GM21367 (cell line): ENCODE measurements around the gene MACROH2A2.
A peak's percentile ranks its signal among the peaks of the same experiment; 100 is the strongest.

Source experiments
- ATAC-seq: cut with Tn5 transposase; IDR thresholded peaks from one replicate; pipeline ENCODE4 v1.9.1; 2021; ENCODE audit not compliant: unreplicated experiment

The MACROH2A2 gene

DNA sequence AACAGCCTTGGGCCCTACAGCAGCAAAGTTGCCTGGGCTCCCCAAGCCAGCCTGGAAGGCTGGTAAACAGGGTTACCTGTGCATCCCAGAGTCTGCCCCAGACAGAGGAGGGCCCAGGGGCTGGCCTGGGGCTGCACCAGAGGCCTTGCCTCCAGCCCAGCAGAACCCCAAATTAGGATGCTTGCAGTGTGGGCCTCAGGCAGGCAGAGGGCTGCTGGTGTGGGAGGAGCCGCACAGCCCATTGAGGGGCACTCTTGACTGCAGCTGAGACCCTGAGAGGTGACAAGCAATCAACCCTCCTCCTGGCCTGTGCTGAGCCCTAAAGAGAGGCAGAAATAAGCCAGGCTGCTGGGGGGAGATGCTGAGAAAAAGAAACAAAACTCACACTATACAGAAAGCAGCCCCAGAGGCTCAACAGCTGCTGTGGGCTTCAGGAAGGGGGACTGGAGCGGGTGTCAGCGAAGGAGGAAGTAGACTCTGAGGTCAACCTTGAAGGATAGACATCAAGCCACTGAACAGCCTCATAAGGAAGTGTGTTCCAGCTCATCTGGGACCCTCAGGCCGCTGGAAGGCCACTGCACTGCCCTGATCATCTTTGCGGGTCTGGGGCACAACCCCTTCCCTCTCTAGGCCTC lies 73.4 kb downstream of the MACROH2A2 start:
- ATAC-seq = no peak

DNA sequence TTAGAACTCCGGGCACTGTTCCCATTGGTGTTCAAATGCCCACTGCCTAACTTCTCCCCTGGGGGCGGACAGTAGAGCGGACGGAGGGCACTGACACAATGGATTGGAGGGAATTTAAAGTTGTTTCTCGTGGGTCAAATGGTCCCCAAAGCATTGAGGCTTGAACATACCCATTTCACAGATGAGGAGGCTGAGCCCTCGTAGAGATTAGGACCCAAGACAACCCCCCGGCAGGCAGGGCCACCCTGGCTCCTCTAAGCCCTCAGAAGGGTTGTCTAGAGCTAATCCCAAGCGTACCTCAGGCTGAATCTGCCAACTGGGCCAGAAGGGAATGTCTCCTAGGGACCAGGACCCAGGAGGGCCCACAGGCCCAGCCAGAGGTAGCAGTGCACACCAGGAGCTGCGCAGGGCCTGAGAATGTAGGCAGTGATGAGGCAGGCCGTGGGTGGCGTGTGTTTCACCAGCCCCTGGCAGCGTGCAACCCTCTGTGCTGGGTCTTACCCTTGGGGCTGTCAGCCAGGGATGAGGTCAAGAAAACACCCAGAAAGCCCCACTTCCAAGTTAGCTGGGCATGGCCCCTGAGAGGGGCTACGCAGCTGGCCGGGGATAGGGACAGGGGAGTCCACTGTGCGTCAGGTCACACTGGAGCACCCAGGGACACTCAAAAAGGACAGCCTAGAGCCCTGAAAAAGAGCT lies 74.2 kb downstream of the MACROH2A2 start:
- ATAC-seq = no peak

DNA sequence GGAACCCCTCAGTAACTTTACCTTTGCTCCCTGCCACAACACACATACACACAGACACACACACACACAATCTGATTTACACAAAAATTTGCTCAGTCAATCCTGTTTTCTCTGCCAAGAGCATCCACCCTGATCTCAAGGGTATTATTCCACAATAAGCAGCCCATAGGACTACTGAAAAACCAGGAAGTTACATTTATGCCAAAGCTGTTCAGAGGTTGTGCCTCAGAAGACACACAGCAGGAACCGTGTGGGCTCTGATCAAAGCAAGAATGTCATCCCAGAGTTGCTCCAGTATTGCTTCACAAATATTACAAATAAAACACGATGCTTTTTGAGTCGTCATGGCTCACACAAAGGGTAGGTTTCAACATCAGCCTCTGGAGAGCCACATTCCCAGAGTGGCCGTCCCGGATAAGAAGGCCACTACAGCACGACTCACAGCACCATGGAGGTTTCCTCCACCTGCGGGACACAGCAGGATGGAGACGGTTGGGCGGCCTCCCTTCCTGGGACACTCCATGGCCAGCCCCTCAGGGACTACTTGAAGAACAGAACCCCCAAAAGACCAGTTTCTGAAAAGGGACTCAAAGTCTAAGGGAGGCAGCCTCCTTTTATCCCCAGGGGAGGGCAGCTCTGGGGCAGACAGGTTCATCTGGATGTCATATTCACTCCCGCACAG lies 78.4 kb downstream of the MACROH2A2 start:
- no peak for ATAC-seq

DNA sequence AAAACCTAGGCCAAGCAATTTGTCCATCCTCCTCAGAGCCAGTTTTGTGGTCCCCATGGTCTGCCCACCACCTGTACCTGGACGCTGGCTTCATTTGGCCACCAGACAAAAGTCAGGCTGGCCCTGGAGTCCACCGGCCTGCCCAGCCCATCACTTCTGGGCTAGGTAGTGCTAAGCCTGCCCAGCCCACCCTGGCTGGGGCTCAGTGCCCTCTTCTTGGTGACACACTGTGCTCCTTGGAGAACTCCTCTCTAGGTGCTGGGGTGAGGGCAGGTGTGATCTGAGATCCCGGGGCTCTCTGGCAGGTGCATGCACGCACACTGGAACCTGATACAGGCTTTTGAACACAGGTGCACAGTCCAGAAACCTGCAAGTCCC lies 78.9 kb downstream of the MACROH2A2 start:
- no peak for ATAC-seq

DNA sequence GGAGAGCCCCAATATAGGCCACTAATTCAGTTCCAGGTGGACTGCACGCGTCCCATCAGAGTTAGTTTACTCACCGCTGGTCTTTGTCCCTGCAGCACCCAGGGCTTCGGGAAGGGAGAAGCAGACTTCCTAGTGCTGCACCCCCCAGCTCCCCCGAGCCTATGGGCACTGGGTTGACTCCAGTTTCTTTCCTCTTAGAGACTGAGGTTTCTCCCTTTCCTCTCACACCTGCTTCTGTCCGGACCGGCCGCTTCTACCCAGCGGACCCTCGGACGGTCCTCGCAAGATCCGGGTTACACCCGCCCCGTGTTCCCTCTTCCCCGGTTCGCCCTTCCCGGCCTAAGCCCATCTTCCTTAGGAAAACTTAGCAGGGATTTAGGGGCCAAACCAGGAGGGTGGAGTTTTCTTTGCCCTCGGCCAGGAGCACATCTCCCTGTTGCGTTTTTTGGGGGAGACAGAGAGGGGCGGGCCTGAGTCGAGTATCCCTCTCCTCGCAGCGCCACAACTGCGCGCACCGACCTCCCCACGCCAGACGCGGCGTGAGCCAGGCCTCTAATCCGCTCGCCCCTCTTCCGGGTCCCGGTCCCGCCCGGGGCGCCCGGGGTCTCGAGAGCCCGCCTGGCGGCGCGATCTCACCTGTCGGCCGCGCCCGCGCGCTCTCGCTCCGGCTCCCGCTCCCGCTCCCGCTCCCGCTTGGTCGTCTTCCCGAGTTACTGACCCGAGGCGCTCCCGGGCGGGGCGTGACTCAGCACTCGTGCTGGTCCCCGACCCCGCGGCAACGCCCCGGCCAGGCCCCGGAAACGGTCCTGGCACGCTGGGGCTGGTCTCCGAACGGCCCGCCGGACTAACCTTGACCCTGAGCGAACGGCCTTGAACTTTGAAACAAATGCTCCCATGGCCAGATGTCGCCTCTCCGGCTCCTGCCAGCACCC lies 79.7 kb downstream of the MACROH2A2 start, which contains the start of gene AIFM2:
TSS of gene AIFM2 (minus strand) at position 728 of the 932 bp plus-strand sequence. CDS start 8,741 bp downstream, outside the sequence.
- peak; percentile 61 for ATAC-seq

DNA sequence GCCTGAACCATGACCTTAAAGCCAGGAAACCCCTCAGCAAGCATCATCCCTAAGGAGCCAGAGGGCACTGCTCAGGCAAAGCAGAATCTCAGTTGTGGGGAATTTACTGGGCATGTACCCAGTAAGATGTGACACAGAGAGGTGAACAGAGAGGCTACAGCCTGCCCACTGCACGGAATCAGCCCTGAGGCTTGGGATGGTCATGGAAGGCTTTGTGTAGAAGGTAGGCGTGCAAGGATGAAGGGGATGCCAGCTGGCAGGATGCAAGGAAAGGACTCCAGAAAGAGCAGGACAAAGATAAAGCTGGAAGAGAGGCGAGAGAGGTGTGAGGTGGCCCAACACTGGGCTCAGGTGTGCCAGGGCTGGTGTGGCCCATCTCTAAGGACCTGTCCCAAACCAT lies 82.4 kb downstream of the MACROH2A2 start:
- ATAC-seq = no peak

- ATAC-seq = no peak
Observed at GRCh38 chr10:70135684-70136083, 83.0 kb downstream of the MACROH2A2 start.

DNA sequence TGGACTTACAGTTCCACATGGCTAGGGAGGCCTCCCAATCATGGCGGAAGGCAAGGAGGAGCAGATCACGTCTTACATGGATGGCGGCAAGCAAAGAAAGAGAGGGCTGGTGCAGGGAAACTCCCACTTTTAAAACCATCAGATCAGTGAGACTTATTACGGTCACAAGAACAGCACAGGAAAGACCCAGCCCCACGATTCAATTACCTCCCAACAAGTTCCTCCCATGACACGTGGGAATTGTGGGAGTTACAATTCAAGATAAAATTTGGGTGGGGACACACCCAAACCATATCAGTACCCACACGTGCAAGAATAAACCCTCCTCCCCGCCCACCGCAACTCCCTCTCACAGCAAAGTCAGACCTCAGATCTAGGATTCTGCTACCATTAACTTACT lies 84.5 kb downstream of the MACROH2A2 start:
- no peak for ATAC-seq

- ATAC-seq = no peak
Observed at GRCh38 chr10:70137927-70138883, 85.6 kb downstream of the MACROH2A2 start.

DNA sequence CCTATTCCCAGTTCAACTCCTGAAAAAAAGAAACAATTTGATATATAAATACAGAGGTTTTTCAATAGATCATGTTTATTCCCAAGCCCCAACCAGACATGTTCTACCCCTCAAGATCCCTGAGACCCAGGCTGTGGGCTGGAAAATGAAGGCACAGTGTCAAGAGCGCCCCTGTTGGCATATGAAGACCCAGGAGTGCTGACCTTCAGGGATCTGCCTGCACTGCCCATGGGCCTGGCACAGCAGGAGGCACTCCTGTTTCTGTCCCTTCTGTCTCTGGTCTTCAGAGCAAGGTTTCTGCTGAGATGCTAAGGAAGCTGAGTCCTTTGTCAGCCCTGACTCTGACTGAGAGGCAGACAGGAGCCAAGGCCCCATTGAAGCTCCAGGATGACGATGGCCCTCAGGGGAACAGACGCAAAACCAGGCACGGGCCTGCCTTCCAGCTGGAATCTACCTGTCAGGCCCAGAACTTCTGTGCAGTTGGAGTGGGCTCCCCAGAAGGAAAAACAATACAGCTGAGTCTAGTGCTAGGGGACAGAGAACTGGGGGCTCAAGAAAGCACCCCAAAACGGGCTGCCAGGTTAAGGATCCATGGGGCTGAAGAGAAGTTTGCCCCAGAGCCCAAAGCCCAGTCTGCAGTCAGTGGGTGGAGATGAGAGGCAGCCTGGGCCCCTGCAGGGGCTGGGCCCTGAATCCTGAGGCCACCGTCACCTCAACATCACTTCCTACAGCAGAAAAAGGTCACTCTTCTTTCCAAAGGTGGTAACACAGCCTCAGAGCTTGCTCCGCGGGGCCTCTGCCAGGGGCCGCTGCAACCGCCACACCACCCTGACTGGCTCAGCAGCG lies 86.7 kb downstream of the MACROH2A2 start:
- no peak for ATAC-seq

DNA sequence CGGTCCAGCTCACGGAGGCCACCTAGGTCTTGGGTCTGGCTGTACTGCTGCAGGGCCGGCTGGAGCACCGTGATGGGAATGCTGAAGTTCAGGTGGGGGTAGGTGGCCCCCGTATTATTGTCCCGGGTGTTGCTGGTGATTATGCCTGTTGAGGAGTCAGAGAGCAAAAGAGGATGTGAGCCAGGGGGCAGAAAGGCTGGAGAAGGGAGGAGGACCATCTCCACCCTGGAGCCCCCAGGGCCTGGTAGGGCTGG lies 87.3 kb downstream of the MACROH2A2 start:
- no peak for ATAC-seq

GRCh38 chr10:70140297-70140696 lies 87.7 kb downstream of the MACROH2A2 start:
- no peak for ATAC-seq

DNA sequence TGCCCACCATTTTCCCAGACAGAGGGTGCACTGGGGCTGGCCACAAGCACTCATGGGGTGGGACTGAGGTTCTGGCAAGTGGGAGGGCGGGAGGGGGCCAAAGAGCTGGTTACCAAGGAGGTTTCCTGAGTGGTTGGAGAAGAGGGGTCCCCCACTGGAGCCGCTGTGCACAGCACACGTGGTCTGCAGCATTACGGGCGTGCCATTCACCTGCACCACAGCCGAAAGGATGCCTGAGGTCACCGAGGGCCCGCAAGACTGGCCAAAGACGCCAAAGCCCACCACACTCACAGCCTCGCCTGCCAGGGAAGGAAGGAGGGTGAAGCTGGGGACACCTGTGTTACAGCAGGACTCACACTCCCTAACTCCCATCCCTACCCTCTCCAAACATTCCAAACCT lies 89.9 kb downstream of the MACROH2A2 start:
- no peak for ATAC-seq

DNA sequence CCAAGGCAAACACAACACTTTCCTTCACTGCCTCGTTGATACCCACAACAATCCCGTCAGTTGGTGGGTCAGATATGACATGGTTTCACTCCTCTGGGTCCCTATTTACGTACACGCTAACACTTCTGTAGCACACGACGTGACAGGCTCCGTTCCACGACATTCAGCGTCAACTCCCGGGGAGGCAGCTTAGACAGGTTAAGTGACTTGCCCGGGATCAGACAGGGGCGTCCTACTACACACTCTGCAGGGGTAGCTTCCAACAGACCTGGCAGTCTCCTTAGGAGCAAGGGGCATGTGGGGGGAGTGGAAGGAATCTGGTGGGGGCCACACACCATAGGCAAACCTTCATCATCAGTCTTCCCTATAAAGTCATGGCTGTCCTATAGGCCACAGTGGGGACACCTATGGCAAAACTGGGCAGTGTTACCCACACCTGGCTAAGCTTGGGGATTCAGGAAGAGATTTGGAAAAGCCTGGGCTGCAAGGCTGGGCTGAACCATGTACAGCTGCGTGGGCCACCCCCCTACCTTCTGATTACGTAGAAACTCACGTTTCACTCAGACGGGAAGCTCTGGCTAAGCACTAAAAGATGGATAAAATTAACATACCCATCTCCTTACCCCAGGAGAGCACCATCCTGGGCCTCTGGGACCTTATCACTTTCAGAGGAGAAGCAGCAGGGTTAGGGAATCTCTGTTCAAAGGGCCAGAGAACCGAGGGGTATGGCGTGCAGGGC lies 91.9 kb downstream of the MACROH2A2 start:
- no peak for ATAC-seq

GRCh38 chr10:70145166-70145665 lies 92.6 kb downstream of the MACROH2A2 start:
- peak; percentile 4 for ATAC-seq

DNA sequence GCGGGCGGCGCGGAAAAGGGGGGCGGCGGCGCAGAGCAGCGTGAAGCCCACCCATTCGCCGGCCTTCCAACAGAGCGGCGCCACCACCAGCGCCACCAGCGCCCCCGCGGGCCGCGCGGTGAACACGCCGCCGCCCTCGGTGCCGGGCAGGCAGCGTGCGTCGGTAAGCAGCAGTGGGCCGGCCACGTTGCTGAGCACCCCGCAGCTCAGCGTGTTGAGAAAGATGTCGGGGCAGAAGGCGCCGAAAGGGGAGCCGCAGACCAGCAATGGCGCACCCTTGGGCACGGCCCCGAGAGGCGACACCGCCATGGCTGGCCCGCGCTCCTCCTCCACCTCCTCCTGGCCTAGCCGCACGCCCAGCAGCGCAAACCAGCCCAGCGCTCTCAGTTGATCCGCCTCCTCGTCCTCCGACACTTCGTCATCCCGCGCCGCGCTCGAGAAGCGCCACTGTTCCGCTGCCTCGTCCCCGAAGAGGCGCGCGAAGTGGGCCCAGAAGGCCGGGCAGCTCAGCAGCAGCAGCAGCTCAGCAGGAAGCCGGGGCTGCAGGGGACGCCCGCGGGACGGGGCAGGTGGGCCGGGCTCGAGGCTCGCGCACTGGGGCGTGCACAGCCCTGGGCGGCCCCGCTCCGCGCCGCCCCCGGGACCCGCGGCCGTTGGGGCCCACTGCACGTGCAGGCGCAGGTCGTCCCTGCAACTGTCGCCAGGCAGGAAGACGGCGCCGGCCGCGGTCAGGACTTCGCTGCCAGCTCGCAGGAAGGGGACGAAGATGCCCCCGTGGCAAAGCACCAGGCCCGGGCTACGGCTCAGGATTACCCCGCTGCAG lies 93.2 kb downstream of the MACROH2A2 start:
- ATAC-seq = peak; percentile 42

DNA sequence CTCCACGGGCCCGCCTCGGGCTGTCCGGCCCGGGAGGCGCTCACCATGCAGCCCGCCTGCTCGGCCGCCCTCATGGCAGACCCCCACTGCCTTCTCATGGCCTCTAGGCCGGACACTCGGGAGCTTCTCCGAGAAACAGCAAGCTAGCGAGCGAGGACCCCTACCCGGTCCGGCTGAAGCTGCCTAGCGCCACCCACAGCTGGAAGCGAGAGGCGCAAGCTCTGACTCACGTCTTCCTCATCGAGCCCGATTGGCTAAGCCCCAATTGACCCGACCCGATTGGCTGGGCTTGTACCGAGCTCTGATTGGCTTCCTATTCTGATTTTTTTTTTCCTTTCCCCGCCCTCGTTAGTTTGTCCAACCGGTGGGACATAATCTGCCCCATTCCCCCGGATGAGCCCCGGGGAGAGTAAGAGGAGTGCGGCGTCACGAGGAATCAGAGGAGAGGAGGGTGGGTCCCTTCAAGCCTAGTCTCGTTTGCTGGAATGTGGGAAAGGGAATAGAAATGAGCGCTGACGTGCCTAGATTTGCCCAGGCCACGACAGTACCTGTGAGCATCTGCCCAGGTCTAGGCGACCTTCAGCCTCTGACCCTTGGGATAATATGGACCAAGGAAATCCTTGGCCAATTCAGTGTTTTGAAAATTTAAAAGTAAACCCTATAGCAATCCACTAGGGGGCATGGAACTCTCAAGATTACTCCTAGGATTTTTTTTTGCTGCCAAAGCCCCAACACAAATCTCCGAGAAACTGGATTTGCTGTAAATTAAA lies 94.0 kb downstream of the MACROH2A2 start, which contains the start of gene TYSND1:
TSS of gene TYSND1 (minus strand) at position 212 of the 770 bp plus-strand sequence. CDS start at position 98, 114 bp downstream.
- ATAC-seq = peak; percentile 90
